ENCODE measurements around the gene UBQLN4. TPM values are rescaled to one million over a fixed set of nuclear protein-coding genes. Genes with fewer than 3 reads are reported as not detected.

The UBQLN4 gene
- total RNA-seq, 1 donor from 2014 or later: 97.8 TPM

DNA sequence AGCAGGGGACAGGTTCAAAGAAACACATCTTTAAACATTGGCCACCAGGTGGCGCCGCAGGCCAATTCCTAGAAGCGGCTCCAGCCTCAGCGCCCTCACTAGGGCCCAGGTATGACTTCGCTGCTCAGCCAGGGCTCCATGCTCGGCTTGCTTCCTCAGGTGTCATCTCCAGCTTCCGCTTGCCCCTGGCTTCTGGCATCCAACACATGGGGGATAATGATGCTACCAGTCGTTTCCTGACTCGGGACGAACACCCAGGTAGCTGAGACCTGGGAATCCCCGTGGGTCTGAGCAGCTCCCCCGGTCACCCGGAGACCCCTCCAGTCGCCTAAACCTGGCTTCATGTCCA is 37.2 kb upstream of the UBQLN4 start:
- H3K27me3 Mint-ChIP-seq: no peaks in the 10 kb centered on the region
- peaks cover 9% of the 10 kb centered on the region for H3K36me3 Mint-ChIP-seq (ENCODE audit: insufficient read depth)
- peak overlapping the region; percentile 69 for H3K27ac Mint-ChIP-seq
- peak; percentile 86 for DNase-seq (ENCODE audit: low spot score, unreplicated experiment)
- TF ChIP-seq, protein P1, sequence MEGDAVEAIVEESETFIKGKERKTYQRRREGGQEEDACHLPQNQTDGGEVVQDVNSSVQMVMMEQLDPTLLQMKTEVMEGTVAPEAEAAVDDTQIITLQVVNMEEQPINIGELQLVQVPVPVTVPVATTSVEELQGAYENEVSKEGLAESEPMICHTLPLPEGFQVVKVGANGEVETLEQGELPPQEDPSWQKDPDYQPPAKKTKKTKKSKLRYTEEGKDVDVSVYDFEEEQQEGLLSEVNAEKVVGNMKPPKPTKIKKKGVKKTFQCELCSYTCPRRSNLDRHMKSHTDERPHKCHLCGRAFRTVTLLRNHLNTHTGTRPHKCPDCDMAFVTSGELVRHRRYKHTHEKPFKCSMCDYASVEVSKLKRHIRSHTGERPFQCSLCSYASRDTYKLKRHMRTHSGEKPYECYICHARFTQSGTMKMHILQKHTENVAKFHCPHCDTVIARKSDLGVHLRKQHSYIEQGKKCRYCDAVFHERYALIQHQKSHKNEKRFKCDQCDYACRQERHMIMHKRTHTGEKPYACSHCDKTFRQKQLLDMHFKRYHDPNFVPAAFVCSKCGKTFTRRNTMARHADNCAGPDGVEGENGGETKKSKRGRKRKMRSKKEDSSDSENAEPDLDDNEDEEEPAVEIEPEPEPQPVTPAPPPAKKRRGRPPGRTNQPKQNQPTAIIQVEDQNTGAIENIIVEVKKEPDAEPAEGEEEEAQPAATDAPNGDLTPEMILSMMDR (IDR thresholded peaks at IDR 0.05; ENCODE audit: unreplicated experiment): peak; percentile 86
- H3K4me1 Mint-ChIP-seq (ENCODE audit: low read depth): peaks cover 18% of the 10 kb centered on the region
- H3K4me3 Mint-ChIP-seq (ENCODE audit: low read depth): no peak overlapping the region
- no peaks in the 10 kb centered on the region for H3K9me3 Mint-ChIP-seq (ENCODE audit: low read depth)

DNA sequence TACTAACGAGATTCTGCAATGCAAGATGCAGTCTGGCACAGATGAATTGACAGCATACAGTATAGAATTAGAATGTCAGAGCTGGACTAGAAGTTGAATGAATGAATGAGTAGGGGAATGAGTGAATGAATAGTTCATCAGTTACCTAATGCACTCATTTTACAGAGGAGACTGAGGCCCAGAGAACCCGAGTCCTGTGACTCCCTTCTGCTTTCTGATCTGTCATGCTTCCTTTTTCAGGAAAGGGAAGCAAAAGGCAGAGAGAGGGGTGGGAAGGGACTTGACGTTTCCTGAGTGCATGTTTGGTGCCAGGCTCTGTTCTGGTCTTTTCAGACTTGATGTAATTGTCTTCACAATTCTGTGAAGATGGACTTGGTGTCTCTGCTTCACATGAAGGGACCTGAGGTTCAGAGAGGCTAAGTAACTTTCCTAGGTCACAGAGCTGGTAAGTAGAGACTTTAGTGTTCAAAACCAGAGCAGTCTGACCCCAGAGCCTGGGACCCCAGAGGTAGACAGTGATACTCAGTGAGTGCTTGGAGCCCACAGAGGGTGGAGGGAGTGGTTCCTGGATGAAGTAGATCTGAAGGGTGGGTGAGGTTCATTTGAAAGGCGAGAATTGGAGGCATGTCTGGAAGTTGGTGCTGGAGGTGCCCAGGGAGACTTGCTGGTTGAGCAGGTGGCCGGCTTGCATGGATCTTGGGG is 36.7 kb upstream of the UBQLN4 start:
- Mint-ChIP-seq H3K9me3 (ENCODE audit: low read depth) (no peaks in the 10 kb centered on the region), H3K36me3 (ENCODE audit: insufficient read depth) (peaks cover 7% of the 10 kb centered on the region), H3K27ac (peak overlapping the region; percentile 69), H3K4me3 (ENCODE audit: low read depth) (no peak overlapping the region), H3K27me3 (no peaks in the 10 kb centered on the region), H3K4me1 (ENCODE audit: low read depth) (peaks cover 20% of the 10 kb centered on the region)
- TF ChIP-seq, protein P1 (IDR thresholded peaks at IDR 0.05; ENCODE audit: unreplicated experiment): no peak
- no peak for DNase-seq (ENCODE audit: low spot score, unreplicated experiment)

DNA sequence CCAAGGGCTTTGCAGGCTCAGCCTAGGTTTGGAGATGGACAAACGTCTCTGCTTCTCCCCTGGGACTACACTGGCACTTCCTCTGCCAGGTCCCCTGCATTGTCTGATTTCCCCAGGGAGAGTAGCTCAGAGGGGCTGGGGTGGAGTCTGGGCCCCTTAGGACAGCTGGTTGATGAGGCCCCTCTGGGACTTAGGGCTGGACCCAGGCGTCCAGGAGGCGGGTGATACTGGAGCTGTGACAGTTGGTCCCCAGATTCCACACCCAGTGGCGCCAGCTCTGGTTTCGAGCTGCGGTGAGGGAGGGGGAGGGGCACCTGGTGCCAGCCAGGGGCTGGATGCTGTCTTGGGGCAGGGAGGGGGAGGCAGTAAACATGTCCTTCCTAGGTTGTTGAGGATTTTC is 36.1 kb upstream of the UBQLN4 start:
- Mint-ChIP-seq H3K4me1 (ENCODE audit: low read depth) (peaks cover 25% of the 10 kb centered on the region), H3K9me3 (ENCODE audit: low read depth) (no peaks in the 10 kb centered on the region), H3K27ac (no peak overlapping the region), H3K36me3 (ENCODE audit: insufficient read depth) (peaks cover 7% of the 10 kb centered on the region), H3K27me3 (no peaks in the 10 kb centered on the region), H3K4me3 (ENCODE audit: low read depth) (no peak overlapping the region)
- TF ChIP-seq, protein P1 (IDR thresholded peaks at IDR 0.05; ENCODE audit: unreplicated experiment): no peak
- DNase-seq (ENCODE audit: low spot score, unreplicated experiment): no peak

DNA sequence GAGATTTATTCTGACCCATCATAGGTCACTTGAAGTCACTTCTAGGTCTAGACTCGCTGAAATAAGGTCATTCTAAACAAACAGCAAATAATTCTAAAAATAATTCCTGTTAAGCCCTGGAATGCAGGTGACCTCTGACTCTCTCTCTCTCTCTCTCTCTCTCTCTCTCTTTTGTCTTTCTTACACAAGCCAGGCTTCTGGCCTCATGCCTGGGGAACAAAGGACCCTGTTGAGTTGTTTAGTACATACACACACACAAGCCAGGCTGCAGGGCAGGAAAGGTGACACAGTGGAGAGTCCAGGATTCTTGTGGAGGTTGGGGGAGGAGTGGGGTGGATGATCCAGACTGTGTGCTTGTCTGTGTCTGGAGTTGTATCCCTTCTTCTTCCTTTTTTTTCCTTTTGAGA is 32.7 kb upstream of the UBQLN4 start:
- peak overlapping the region; percentile 65 for H3K4me3 Mint-ChIP-seq (ENCODE audit: low read depth)
- peak overlapping the region; percentile 97 for H3K27ac Mint-ChIP-seq
- TF ChIP-seq, protein P1 (IDR thresholded peaks at IDR 0.05; ENCODE audit: unreplicated experiment): no peak
- peaks cover 4% of the 10 kb centered on the region for H3K36me3 Mint-ChIP-seq (ENCODE audit: insufficient read depth)
- peaks cover 39% of the 10 kb centered on the region for H3K4me1 Mint-ChIP-seq (ENCODE audit: low read depth)
- no peak for DNase-seq (ENCODE audit: low spot score, unreplicated experiment)
- no peaks in the 10 kb centered on the region for H3K9me3 Mint-ChIP-seq (ENCODE audit: low read depth)
- no peaks in the 10 kb centered on the region for H3K27me3 Mint-ChIP-seq

DNA sequence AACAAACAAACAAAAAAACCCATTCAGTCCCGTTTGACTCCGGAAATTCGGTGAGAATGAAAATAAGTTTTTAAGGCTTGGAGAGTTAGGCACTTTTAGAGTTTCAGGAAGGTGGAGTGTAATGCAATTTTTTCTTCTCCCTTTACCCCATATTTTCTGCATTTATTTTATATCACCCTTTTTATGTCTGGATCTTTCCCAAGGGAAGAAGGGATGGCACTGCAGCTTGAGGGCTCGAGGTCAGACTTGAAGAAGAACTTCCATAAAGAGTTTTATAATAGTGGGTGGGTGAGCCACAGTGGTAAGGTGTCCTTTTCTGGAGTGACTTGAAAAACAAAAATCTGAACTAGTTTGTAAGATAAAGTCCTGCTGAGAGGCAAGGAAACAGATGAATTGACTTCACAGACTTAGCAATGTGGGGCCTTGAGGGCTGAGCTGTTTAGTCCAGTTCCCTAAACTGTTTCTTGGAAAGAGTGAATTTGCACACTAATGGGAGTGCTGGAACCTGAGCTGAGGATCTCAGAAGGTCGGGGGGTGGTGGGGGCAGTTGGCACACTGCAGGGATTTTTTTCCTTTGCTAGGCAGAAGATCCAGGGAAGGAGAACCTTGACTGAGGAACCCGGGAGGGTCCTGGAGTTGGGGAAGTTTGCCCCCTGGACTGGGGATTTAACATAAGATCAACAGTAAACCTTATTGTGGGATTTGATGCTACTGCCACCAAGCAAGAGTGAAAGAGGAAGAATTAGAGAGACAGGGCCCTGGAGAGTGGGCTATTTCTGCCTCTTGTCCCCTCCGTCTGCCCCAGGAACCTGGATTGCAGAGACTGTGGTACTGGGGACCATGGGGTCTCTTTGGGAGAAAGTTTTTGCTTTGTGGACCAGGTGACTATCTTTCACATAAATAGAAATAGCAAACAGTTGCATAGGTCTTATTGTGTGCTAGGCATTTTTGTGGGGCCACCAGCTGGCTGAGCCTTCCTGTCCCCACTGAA is 30.5 kb upstream of the UBQLN4 start:
- H3K27me3 Mint-ChIP-seq: no peaks in the 10 kb centered on the region
- no peaks in the 10 kb centered on the region for H3K9me3 Mint-ChIP-seq (ENCODE audit: low read depth)
- H3K4me1 Mint-ChIP-seq (ENCODE audit: low read depth): peaks cover 48% of the 10 kb centered on the region
- DNase-seq (ENCODE audit: low spot score, unreplicated experiment): no peak
- peak overlapping the region; percentile 98 for H3K4me3 Mint-ChIP-seq (ENCODE audit: low read depth)
- peaks cover 8% of the 10 kb centered on the region for H3K36me3 Mint-ChIP-seq (ENCODE audit: insufficient read depth)
- TF ChIP-seq, protein P1 (IDR thresholded peaks at IDR 0.05; ENCODE audit: unreplicated experiment): no peak
- H3K27ac Mint-ChIP-seq: peak overlapping the region; percentile 99
